Spleen (tissue), 7 donors: Measurements from ENCODE around the gene MAPK6.

Experiments used
- CTCF ChIP-seq, 11 experiments: fragments of 200-600 bp in 7 of 11; fragments of 450-650 bp in 4 of 11; sonication (generic) in 4 of 11; IDR thresholded peaks in 8 of 11; conservative IDR thresholded peaks in 3 of 11; 1 replicate in 7 of 11; 2 replicates in 4 of 11; pipeline versions ENCODE4 v1.4.0 to v1.8.0; 2016 to 2021; ENCODE audit warnings: antibody characterized with exemption in 11 of 11, inconsistent platforms in 4 of 11, mild to moderate bottlenecking in 1 of 11
- POLR2A ChIP-seq, 3 donors: fragments of 450-650 bp; IDR thresholded peaks; one replicate each; pipeline ENCODE4 v1.5.1; 2017; ENCODE audit warnings: antibody characterized with exemption in 3 of 3, mild to moderate bottlenecking in 1 of 3
- donor health status: DM: no; HTN: no; CAD: no; lungs with moderate emphysema.
- donor health status: DM: no; HTN: no; CAD: no.
- donor health status: DM: no; HTN: no; CAD: no.

- no peak for TF ChIP-seq CTCF (IDR thresholded peaks at IDR 0.05 in 8 of 11, conservative IDR thresholded peaks at IDR 0.05 in 3 of 11)
- no peak for TF ChIP-seq POLR2A (IDR thresholded peaks at IDR 0.05)
Observed at GRCh38 chr15:52085299-52085698, 66.3 kb downstream of the MAPK6 start.
